Activated B cell treated with CpG ODN at 0.5 μM for 24 hours (primary cell): ENCODE measurements around the gene TRAFD1. TPM values are rescaled to one million over a fixed set of nuclear protein-coding genes. Genes with fewer than 3 reads are reported as not detected.

Experiments used
- ATAC-seq: fragments of 200-7000 bp; cut with Tn5 transposase; one replicate; pipeline ENCODE4 v1.10.0; 2021; ENCODE audit warnings: low read depth, mild to moderate bottlenecking, moderate library complexity
- CTCF ChIA-PET: fragments of 350-600 bp; sonication (Branson Sonifier 250); formaldehyde crosslinking; loops from one replicate; lab custom pipeline; 2021; ENCODE audit warnings: antibody characterized with exemption; lab: Charles Lee
- POLR2A ChIA-PET: fragments of 350-600 bp; sonication (Branson Sonifier 250); formaldehyde crosslinking; loops from one replicate; lab custom pipeline; 2021; ENCODE audit warnings: antibody characterized with exemption; lab: Charles Lee
- DNase-seq: peaks from one replicate; pipeline ENCODE4 v3.0.0; 2022
- H3K27ac Mint-ChIP-seq: one replicate; pipeline ENCODE4 v1.8.0; 2020; ENCODE audit warnings: mixed read lengths
- H3K27me3 Mint-ChIP-seq: one replicate; pipeline ENCODE4 v1.8.0; 2021; ENCODE audit warnings: mixed read lengths
- H3K36me3 Mint-ChIP-seq: one replicate; pipeline ENCODE4 v1.8.0; 2021; ENCODE audit warnings: low read depth, mixed read lengths
- H3K4me1 Mint-ChIP-seq: one replicate; pipeline ENCODE4 v1.8.0; 2021; ENCODE audit warnings: mixed read lengths
- H3K4me3 Mint-ChIP-seq: one replicate; pipeline ENCODE4 v1.8.0; 2020; ENCODE audit warnings: mild to moderate bottlenecking, mixed read lengths
- H3K9me3 Mint-ChIP-seq: one replicate; pipeline ENCODE4 v1.8.0; 2020; ENCODE audit warnings: mixed read lengths
- CTCF ChIP-seq: fragments of 200-600 bp; IDR thresholded peaks from one replicate; pipeline ENCODE4 v1.8.0; 2022; ENCODE audit warnings: antibody characterized with exemption, mild to moderate bottlenecking
- intact Hi-C: fragments of 100-400 bp; cut with micrococcal nuclease; formaldehyde crosslinking; loops from one replicate; pipeline ENCODE4 v1.15.1; 2024
- total RNA-seq: library from RNA; stranded (reverse); gene quantifications from 2 replicates; pipeline ENCODE4 v1.2.3, GENCODE V29; 2022

TRAFD1 gene
- total RNA-seq, 1 donor from 2014 or later: 51.0 TPM

GRCh38 chr12:112111931-112112330, 13.4 kb upstream of the TRAFD1 start:
- ChIA-PET POLR2A (interaction anchor here (0.8 to 1.8 kb wide), 3 partner anchors 9 to 20 kb away, joined by 4 to 5 read pairs (median 5); partner anchors contain the start of gene TRAFD1), CTCF (no interaction called here)
- Mint-ChIP-seq H3K27me3 (no peaks in the 10 kb centered on the region), H3K4me1 (peaks cover 24% of the 10 kb centered on the region), H3K4me3 (no peak overlapping the region), H3K27ac (no peak overlapping the region), H3K36me3 (peaks cover 11% of the 10 kb centered on the region), H3K9me3 (no peaks in the 10 kb centered on the region)
- DNase-seq (no peak), ATAC-seq (no peak)
- intact Hi-C loops: no loop called here
- no peak for TF ChIP-seq CTCF

GRCh38 chr12:112112409-112113133, 12.8 kb upstream of the TRAFD1 start:
- CTCF ChIA-PET: no interaction called here
- H3K27ac Mint-ChIP-seq: no peak overlapping the region
- H3K4me1 Mint-ChIP-seq: peaks cover 17% of the 10 kb centered on the region
- POLR2A ChIA-PET: interaction anchor here (0.8 to 1.8 kb wide), 3 partner anchors 8 to 19 kb away, joined by 4 to 5 read pairs (median 5); partner anchors contain the start of gene TRAFD1
- intact Hi-C loops: no loop called here
- DNase-seq (no peak), ATAC-seq (no peak)
- H3K4me3 Mint-ChIP-seq: no peak overlapping the region
- no peaks in the 10 kb centered on the region for H3K27me3 Mint-ChIP-seq
- no peak for TF ChIP-seq CTCF
- H3K36me3 Mint-ChIP-seq: peaks cover 11% of the 10 kb centered on the region
- no peaks in the 10 kb centered on the region for H3K9me3 Mint-ChIP-seq

- ATAC-seq (no peak), DNase-seq (no peak)
- Mint-ChIP-seq H3K4me3 (no peak overlapping the region), H3K36me3 (no peaks in the 10 kb centered on the region), H3K9me3 (no peaks in the 10 kb centered on the region), H3K4me1 (peaks cover 6% of the 10 kb centered on the region), H3K27ac (no peak overlapping the region), H3K27me3 (peaks cover 3% of the 10 kb centered on the region)
- no peak for TF ChIP-seq CTCF
- ChIA-PET POLR2A (interaction anchor here (2.1 kb wide), 1 partner anchor 10 kb away, joined by 14 read pairs; the partner anchor contains the start of gene TRAFD1), CTCF (no interaction called here)
- intact Hi-C loops: no loop called here
These were observed 9.9 kb upstream of the TRAFD1 start for GRCh38 chr12:112115259-112116045.

GRCh38 chr12:112116232-112117060, 8.9 kb upstream of the TRAFD1 start:
- no peak for TF ChIP-seq CTCF
- no peaks in the 10 kb centered on the region for H3K36me3 Mint-ChIP-seq
- intact Hi-C loops: no loop called here
- ChIA-PET POLR2A (interaction anchor here (0.9 to 2.1 kb wide), 2 partner anchors 9 to 36 kb away, joined by 3 to 14 read pairs; partner anchors contain the start of gene TRAFD1), CTCF (no interaction called here)
- DNase-seq (no peak), ATAC-seq (no peak)
- H3K9me3 Mint-ChIP-seq: no peaks in the 10 kb centered on the region
- peaks cover 6% of the 10 kb centered on the region for H3K4me1 Mint-ChIP-seq
- peaks cover 3% of the 10 kb centered on the region for H3K27me3 Mint-ChIP-seq
- no peak overlapping the region for H3K27ac Mint-ChIP-seq
- H3K4me3 Mint-ChIP-seq: no peak overlapping the region
